ENCODE data around the gene ATP2C2.

Gene ATP2C2

GRCh38 chr16:84479716-84480450, 111.5 kb downstream of the ATP2C2 start:
- no peaks in the 10 kb centered on the region for H3K27me3 ChIP-seq (ENCODE audit: control insufficient read depth in 5 of 5, insufficient read depth in 4 of 5, low read length in 5 of 5)
- H3K9me3 ChIP-seq (ENCODE audit: control insufficient read depth in 5 of 5, low read length in 5 of 5): peaks cover 0 to 2% (median 0%) of the 10 kb centered on the region in 5 donors
- peaks cover 0 to 17% (median 0%) of the 10 kb centered on the region in 5 donors for H3K4me1 ChIP-seq (ENCODE audit: control insufficient read depth in 5 of 5, insufficient read depth in 5 of 5, low read length in 5 of 5)
- H3K9ac ChIP-seq (ENCODE audit: low read length in 5 of 5): no peak overlapping the region
- H3K27ac ChIP-seq (ENCODE audit: low read depth, low read length): no peak overlapping the region
- no peak overlapping the region for H3K4me3 ChIP-seq (ENCODE audit: low read depth in 1 of 5, low read length in 5 of 5)
- H3K36me3 ChIP-seq (ENCODE audit: control insufficient read depth in 5 of 5, insufficient read depth in 5 of 5, low read length in 5 of 5): peaks cover 5 to 60% (median 36%) of the 10 kb centered on the region in 5 donors

DNA sequence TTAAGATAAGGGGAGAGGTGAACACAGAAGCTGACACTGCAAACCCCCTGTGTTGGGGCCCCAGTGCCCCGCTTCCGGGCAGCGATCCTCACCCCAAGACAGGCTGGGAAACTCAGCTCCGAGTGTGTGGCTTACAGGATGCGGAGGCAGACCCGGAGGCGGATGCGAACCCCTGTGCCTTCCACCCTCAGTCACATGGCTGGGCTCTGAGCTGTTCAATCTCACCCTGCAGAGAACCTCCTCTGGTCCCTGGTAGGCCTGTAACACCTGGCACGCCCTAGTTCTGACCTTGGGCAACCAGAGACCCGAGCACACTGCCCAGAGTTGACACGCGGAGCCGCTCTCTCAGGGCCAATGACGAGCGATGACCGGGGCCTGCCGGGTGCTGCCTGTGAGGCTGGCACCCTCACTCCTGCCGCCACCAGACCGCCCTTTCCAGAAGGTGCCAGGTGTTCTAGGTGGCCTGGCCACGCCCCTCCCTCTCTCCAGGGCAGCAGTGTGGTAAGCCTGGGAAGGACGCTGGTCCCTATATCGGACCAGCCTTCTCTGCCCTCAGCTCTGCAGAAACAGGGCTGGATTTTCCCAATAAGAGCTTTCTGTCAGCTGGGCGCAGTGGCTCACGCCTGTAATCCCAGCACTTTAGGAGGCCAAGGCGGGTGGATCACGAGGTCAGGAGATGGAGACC, 112.9 kb downstream of the ATP2C2 start:
- Histone ChIP-seq H3K9ac (ENCODE audit: low read length in 5 of 5) (no peak overlapping the region), H3K27ac (ENCODE audit: low read depth, low read length) (no peak overlapping the region)

GRCh38 chr16:84482001-84482891, 113.9 kb downstream of the ATP2C2 start:
- no peak overlapping the region for H3K27ac ChIP-seq (ENCODE audit: low read depth, low read length)
- peaks cover 5 to 81% (median 52%) of the 10 kb centered on the region in 5 donors for H3K36me3 ChIP-seq (ENCODE audit: control insufficient read depth in 5 of 5, insufficient read depth in 5 of 5, low read length in 5 of 5)
- no peaks in the 10 kb centered on the region for H3K27me3 ChIP-seq (ENCODE audit: control insufficient read depth in 5 of 5, insufficient read depth in 4 of 5, low read length in 5 of 5)
- no peaks in the 10 kb centered on the region for H3K9me3 ChIP-seq (ENCODE audit: control insufficient read depth in 5 of 5, low read length in 5 of 5)
- no peak overlapping the region for H3K9ac ChIP-seq (ENCODE audit: low read length in 5 of 5)
- H3K4me1 ChIP-seq (ENCODE audit: control insufficient read depth in 5 of 5, insufficient read depth in 5 of 5, low read length in 5 of 5): peaks cover 0 to 17% (median 0%) of the 10 kb centered on the region in 5 donors
- no peak overlapping the region for H3K4me3 ChIP-seq (ENCODE audit: low read depth in 1 of 5, low read length in 5 of 5)

More for the DNA sequence above, 112.9 kb downstream of the ATP2C2 start:
- Histone ChIP-seq H3K4me1 (ENCODE audit: control insufficient read depth in 5 of 5, insufficient read depth in 5 of 5, low read length in 5 of 5) (peaks cover 0 to 17% (median 0%) of the 10 kb centered on the region in 5 donors), H3K27me3 (ENCODE audit: control insufficient read depth in 5 of 5, insufficient read depth in 4 of 5, low read length in 5 of 5) (no peaks in the 10 kb centered on the region), H3K9me3 (ENCODE audit: control insufficient read depth in 5 of 5, low read length in 5 of 5) (no peaks in the 10 kb centered on the region), H3K36me3 (ENCODE audit: control insufficient read depth in 5 of 5, insufficient read depth in 5 of 5, low read length in 5 of 5) (peaks cover 5 to 71% (median 42%) of the 10 kb centered on the region in 5 donors), H3K4me3 (ENCODE audit: low read depth in 1 of 5, low read length in 5 of 5) (no peak overlapping the region)

- Histone ChIP-seq H3K36me3 (ENCODE audit: control insufficient read depth in 5 of 5, insufficient read depth in 5 of 5, low read length in 5 of 5) (peaks cover 3 to 79% (median 57%) of the 10 kb centered on the region in 5 donors), H3K27ac (ENCODE audit: low read depth, low read length) (no peak overlapping the region), H3K4me3 (ENCODE audit: low read depth in 1 of 5, low read length in 5 of 5) (no peak overlapping the region), H3K27me3 (ENCODE audit: control insufficient read depth in 5 of 5, insufficient read depth in 4 of 5, low read length in 5 of 5) (no peaks in the 10 kb centered on the region), H3K9ac (ENCODE audit: low read length in 5 of 5) (no peak overlapping the region), H3K9me3 (ENCODE audit: control insufficient read depth in 5 of 5, low read length in 5 of 5) (no peaks in the 10 kb centered on the region), H3K4me1 (ENCODE audit: control insufficient read depth in 5 of 5, insufficient read depth in 5 of 5, low read length in 5 of 5) (peaks cover 0 to 17% (median 0%) of the 10 kb centered on the region in 5 donors)
These were observed 114.9 kb downstream of the ATP2C2 start for GRCh38 chr16:84482951-84483881.

DNA sequence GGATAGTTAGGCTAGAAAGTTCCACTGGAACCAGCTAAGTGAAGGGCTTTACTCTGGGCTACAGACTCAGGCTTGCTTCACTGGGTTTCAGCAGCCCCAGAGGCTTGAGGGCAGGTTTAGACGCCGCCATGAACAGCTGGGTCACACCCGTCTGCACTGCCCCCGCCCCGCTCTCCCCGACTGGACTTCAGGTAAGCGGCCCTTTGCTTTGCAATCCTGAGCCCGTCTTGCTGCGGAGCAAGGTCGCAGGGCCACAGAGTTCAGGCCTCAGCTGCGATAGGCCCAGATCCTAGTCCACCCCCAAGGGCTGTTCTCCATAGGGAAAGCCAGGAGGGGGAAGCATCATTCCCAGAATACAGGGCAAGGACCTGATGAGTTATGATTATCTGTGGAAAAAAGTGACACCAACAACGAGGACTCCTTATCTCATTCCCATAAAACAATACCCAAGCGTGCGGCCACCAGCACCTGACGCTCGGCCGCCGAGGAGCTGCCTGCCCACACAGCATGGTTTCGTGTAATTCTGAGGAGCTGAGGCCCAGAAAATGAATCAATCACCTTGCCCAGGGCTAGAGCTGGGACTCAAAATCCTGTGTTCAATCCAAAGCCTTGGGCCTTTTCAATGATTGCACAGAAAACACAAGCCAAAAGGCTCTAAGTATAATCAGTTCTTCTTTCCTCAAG, 115.7 kb downstream of the ATP2C2 start:
- H3K4me3 ChIP-seq (ENCODE audit: low read depth in 1 of 5, low read length in 5 of 5): no peak overlapping the region
- peaks cover 8 to 79% (median 57%) of the 10 kb centered on the region in 5 donors for H3K36me3 ChIP-seq (ENCODE audit: control insufficient read depth in 5 of 5, insufficient read depth in 5 of 5, low read length in 5 of 5)
- no peaks in the 10 kb centered on the region for H3K27me3 ChIP-seq (ENCODE audit: control insufficient read depth in 5 of 5, insufficient read depth in 4 of 5, low read length in 5 of 5)
- no peaks in the 10 kb centered on the region for H3K9me3 ChIP-seq (ENCODE audit: control insufficient read depth in 5 of 5, low read length in 5 of 5)
- H3K27ac ChIP-seq (ENCODE audit: low read depth, low read length): no peak overlapping the region
- H3K9ac ChIP-seq (ENCODE audit: low read length in 5 of 5): no peak overlapping the region
- peaks cover 0 to 17% (median 0%) of the 10 kb centered on the region in 5 donors for H3K4me1 ChIP-seq (ENCODE audit: control insufficient read depth in 5 of 5, insufficient read depth in 5 of 5, low read length in 5 of 5)

DNA sequence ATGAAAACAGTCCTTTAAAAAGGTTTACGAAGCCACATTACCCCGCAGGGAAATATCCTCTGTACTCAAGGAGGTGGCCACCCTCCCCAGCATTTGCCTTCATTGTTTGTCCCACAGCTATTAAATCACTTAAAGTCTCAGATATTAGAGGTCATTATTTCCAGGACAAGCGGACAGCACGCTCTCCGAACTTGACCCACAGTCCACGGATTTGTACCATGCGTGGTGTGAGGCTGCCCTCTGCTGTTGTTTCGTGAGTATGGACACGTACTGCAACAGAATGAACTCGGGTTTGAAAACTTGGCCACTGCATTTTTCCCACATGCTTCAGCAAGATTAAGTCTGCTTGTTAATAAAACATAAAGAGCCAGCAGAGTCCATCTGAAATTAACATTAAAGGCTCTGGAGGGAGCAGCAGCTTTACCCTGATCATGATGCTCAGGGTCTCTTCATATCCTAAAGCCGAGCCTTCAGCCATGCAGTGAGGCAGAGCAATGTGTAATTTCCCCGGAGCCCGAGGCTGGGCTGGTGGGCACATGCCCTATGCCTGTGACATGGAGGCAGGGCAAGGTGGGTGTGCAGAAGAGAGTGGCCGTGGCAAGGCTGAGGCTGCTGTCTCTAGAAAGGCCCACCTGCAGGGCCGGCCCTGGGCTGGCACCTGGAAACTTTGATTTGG, 116.4 kb downstream of the ATP2C2 start:
- Histone ChIP-seq H3K36me3 (ENCODE audit: control insufficient read depth in 5 of 5, insufficient read depth in 5 of 5, low read length in 5 of 5) (peaks cover 8 to 80% (median 60%) of the 10 kb centered on the region in 5 donors), H3K4me3 (ENCODE audit: low read depth in 1 of 5, low read length in 5 of 5) (no peak overlapping the region), H3K27ac (ENCODE audit: low read depth, low read length) (no peak overlapping the region), H3K4me1 (ENCODE audit: control insufficient read depth in 5 of 5, insufficient read depth in 5 of 5, low read length in 5 of 5) (peaks cover 0 to 17% (median 0%) of the 10 kb centered on the region in 5 donors), H3K9me3 (ENCODE audit: control insufficient read depth in 5 of 5, low read length in 5 of 5) (no peaks in the 10 kb centered on the region), H3K9ac (ENCODE audit: low read length in 5 of 5) (no peak overlapping the region), H3K27me3 (ENCODE audit: control insufficient read depth in 5 of 5, insufficient read depth in 4 of 5, low read length in 5 of 5) (no peaks in the 10 kb centered on the region)

- no peaks in the 10 kb centered on the region for H3K9me3 ChIP-seq (ENCODE audit: control insufficient read depth in 5 of 5, low read length in 5 of 5)
- H3K27ac ChIP-seq (ENCODE audit: low read depth, low read length): no peak overlapping the region
- no peaks in the 10 kb centered on the region for H3K27me3 ChIP-seq (ENCODE audit: control insufficient read depth in 5 of 5, insufficient read depth in 4 of 5, low read length in 5 of 5)
- H3K9ac ChIP-seq (ENCODE audit: low read length in 5 of 5): no peak overlapping the region
- no peak overlapping the region for H3K4me3 ChIP-seq (ENCODE audit: low read depth in 1 of 5, low read length in 5 of 5)
- peaks cover 0 to 17% (median 0%) of the 10 kb centered on the region in 5 donors for H3K4me1 ChIP-seq (ENCODE audit: control insufficient read depth in 5 of 5, insufficient read depth in 5 of 5, low read length in 5 of 5)
- peaks cover 8 to 74% (median 55%) of the 10 kb centered on the region in 5 donors for H3K36me3 ChIP-seq (ENCODE audit: control insufficient read depth in 5 of 5, insufficient read depth in 5 of 5, low read length in 5 of 5)
These were observed 117.1 kb downstream of the ATP2C2 start for GRCh38 chr16:84485255-84486010.

DNA sequence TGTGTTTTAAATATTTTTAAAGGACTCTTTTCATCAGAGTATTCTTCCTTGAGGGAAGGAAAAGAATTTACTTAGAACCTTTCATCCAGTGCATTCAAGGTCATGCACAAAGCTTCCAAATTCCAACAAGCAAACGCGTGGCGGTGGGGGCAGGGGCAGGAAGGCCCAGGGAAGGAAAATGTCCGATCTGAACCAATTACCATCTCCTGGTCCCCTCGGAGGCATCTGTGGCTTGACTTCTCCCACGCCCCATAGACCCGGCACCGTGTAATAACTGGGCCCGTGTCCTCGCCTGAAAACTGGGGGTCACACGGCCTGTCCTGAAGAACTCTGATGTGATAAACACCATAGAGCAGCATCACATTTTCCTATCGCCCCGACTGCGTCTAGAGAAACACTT, 117.8 kb downstream of the ATP2C2 start:
- peaks cover 0 to 17% (median 0%) of the 10 kb centered on the region in 5 donors for H3K4me1 ChIP-seq (ENCODE audit: control insufficient read depth in 5 of 5, insufficient read depth in 5 of 5, low read length in 5 of 5)
- no peaks in the 10 kb centered on the region for H3K27me3 ChIP-seq (ENCODE audit: control insufficient read depth in 5 of 5, insufficient read depth in 4 of 5, low read length in 5 of 5)
- H3K27ac ChIP-seq (ENCODE audit: low read depth, low read length): no peak overlapping the region
- H3K4me3 ChIP-seq (ENCODE audit: low read depth in 1 of 5, low read length in 5 of 5): no peak overlapping the region
- peaks cover 11 to 67% (median 52%) of the 10 kb centered on the region in 5 donors for H3K36me3 ChIP-seq (ENCODE audit: control insufficient read depth in 5 of 5, insufficient read depth in 5 of 5, low read length in 5 of 5)
- no peaks in the 10 kb centered on the region for H3K9me3 ChIP-seq (ENCODE audit: control insufficient read depth in 5 of 5, low read length in 5 of 5)
- no peak overlapping the region for H3K9ac ChIP-seq (ENCODE audit: low read length in 5 of 5)
